Pons (tissue), 1 donor: ENCODE measurements around the gene PID1.

Experiments used
- DNase-seq: peaks from one replicate; pipeline ENCODE4 v3.0.0-alpha.2; 2016; ENCODE audit warnings: low spot score

PID1 gene

GRCh38 chr2:229073935-229074334, 197.2 kb downstream of the PID1 start:
- DNase-seq, result no peak

- no peak for DNase-seq
These were observed 199.7 kb downstream of the PID1 start for GRCh38 chr2:229071292-229071976.

DNA sequence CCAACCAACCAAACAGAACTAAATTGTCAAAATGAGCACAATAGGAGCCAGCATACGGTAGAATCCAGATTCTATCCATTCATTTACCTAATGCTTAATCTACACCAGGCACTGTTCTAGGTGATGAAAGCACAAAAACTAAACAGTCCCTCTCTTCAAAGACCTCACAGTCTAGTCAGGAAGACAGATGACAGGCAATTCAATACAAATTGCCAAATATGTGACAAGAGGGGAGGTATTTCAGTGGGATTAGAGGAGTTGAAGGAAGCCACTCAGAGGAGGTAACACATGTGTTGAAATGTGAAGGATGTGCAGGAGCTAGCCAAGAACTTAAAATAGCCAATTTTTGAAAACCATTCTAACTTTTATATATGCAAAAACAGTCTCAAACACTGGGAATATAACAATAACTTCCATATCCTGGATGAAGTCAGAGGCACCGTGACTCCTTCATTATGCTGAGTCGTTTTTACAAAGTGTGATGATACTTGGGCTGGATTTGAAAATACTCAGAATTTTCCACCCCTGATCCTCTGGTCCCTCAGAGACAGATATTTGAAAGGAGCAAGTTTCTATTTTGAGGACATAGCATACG, 204.9 kb downstream of the PID1 start:
- no peak for DNase-seq

GRCh38 chr2:229064749-229065148, 206.3 kb downstream of the PID1 start:
- DNase-seq, result no peak

DNA sequence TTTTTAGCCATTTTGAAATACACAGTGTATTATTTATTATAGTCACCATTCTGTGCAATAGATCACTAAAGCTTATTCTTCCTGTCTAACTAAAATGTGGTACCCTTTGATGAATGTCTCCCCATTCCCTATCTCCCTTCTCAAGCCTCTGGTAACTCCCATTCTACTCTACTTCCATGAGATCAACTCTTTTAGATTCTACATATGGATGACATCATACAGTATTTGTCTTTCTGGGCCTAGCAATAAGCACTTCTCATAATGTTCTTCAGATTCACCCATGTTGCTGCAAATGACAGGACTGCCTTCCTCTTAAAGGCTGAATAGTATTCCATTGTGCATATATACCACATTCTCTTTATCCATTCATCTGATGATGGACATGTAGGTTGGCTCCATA, 210.9 kb downstream of the PID1 start:
- DNase-seq, result no peak

DNA sequence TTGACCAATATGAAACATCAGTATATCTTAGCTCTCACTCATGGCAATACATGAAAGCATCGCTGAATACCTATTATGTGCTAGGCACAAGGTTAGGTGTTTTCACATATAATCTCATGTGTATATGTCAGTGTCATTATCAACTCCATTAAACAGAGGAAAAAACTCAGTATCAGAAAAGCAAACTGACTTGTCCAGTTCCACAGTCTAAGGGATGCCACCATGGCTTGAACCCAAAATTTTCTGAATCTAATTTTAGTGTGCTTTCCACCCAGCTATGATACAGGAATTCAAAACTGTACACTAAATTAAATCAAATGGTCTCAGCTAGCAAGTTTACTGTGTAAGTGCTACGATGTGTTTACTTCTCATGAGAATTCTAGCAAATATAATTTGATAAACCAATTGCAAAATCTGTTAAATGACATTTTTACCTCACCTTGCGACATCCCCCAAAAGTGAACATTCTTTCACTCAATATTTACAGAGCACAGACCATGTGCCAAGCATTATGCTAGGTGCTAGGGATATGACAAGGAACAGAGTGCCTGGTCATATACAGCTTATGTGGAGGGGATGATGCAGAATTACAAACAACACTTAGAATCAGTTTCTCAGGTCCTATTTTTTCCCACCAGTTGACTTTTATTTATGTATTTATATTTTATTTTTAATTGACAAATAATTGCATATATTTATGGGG, 211.6 kb downstream of the PID1 start:
- DNase-seq, result no peak

DNA sequence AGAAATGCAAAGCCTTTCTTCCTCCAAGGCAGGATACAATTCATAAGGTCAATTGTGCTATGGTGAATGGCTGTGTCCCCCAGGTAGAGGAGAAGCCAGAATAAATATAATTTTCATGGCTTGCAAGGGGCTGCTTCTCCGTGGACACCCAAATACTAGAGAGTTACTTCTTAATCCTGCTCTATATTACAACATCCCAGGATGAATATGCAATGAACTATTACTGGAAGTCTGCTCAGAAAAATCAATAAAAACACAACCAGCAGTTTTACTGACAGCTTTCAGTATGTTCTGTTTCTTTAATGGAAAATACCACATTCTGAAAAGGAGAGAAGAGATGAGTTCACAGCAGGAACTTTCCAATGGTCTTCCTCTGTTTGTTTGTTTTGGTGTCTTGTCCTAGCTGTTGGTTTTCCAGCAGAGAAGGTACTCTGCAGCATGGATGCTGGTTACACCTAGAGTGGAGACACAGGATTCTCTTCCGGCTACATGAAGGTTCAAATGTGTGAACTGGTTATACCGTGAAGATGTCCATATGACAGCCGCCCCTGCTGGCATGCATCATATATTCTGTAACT, 213.0 kb downstream of the PID1 start:
- DNase-seq, result no peak

DNA sequence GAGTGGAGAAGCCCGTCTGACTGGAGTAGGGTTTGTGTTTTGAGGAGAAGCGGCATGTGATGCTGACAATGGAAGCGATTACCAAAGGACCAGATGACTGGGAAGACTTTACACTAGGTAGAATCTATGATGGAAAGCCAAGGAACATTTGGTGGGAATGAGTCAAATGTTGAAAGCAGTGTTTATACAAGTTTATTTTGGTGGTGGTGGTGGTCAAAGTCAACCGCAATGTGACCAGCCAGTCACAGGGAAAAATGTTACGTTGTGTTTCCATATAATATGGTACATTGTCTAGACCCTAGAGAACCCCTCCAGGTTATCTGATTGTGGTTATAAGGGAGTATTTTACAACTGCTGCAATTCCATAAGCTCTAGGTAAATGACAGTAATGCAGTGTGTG, 216.8 kb downstream of the PID1 start:
- DNase-seq, result no peak

DNA sequence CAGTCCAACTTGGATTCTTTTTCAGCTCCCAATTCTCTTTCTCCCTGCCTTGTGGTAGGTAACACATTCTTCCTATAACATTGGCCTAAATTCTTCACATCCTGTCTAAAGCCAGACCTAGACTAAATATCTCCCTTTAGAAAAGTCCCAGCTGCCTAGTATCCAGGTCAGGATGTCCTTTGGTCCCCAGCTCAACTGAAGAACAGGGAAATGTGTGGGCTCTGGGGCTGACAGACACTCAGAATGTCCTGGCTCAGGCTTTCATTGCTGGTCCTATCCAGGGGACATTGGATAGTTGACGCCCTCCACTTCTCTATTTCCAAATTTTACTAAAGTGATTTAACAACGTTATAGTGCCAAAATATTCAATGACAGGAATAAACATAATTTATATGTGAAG, 219.3 kb downstream of the PID1 start:
- DNase-seq, result no peak

DNA sequence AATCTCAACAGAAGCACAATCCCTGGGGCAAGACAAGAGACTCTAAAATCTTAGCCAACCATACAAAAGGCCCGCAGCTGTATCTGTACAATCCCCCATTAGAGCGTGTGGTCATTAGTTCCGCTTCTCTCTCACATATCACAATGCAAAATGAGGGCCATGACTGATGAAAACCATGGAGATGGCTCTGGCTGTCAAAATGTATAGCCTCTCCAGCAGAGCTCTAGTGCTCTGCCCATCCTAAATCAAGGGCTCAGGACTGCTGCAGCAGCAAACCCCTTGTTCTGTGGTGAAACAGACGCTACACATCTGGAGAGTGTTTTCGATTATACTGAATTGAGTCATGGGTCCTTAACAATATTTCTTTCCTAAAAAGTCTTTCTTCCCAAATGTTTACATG, 221.0 kb downstream of the PID1 start:
- DNase-seq, result no peak

- DNase-seq, result no peak
These were observed 223.0 kb downstream of the PID1 start for GRCh38 chr2:229048134-229048533.

GRCh38 chr2:229045671-229046070, 225.4 kb downstream of the PID1 start:
- DNase-seq, result no peak

GRCh38 chr2:229044581-229044980, 226.5 kb downstream of the PID1 start:
- DNase-seq, result no peak

DNA sequence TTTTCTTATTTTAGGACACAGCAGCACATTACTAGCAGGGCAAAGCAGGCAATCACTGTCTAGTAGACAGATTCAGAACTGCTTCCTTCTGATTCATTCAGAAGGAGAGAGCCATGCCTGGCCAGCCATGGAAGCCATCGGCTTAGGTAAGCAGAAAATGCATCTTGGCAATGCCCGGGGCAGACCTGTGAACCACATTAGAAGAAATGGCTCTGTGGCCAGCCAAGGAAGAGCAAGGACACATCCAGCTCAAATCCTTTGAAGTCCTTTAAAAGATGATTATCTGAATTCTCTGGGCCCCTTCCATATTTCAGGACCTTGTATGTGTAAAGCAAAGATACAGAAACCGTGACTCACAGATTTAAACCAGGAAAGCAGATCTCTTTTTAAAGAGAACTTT, 227.4 kb downstream of the PID1 start:
- DNase-seq, result no peak

GRCh38 chr2:229042349-229042748, 228.7 kb downstream of the PID1 start:
- no peak for DNase-seq

- DNase-seq, result no peak
These were observed 229.4 kb downstream of the PID1 start for GRCh38 chr2:229041691-229042090.

DNA sequence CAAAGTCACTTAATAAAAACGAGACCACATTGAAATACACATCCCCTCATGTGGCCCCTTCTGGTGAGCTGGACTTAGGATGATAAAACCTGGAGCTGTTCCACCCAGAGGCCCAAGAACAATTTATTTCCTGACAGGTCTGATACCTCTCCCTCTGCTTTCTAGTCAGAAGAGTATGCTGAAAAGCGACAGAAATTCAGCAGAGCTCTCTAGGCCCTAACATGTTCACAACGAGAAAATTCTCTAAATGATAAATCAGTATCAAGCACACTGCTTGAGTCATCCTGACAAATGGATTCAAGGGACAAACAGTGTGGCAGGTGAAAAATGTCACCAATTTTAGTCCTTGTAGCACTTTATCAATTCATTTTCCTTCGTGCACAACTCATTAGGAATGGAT, 233.5 kb downstream of the PID1 start:
- no peak for DNase-seq

- DNase-seq, result no peak
These were observed 237.3 kb downstream of the PID1 start for GRCh38 chr2:229033816-229034215.

DNA sequence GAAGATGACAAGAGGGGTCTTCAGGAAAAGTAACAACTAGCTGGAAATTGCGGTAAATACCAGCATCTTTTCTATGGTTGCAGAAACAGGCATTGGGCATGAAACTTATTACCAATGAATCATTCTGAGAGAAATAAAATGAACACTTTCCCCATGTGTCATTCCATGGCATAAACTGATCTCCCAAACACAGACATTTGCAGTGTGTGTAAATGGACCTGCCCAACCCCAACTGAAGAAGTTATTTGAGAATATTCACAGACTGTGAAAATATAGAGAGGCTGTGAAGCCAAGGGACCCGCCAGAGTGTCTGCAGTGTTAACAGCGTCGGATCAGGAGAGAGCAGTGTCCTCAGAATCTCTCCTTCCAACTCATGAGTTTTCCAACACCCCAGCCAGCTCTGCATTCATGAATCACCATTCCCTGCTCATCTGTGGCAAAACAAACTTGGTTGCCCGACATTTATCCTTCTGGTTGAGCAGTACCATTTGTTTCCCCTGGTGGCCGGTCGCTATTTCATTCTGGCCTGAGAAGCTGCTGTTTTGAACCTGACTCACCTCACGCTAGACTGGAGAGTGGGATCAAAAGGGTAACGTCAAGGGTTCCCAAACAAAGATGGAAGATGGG, 238.4 kb downstream of the PID1 start:
- DNase-seq, result no peak

DNA sequence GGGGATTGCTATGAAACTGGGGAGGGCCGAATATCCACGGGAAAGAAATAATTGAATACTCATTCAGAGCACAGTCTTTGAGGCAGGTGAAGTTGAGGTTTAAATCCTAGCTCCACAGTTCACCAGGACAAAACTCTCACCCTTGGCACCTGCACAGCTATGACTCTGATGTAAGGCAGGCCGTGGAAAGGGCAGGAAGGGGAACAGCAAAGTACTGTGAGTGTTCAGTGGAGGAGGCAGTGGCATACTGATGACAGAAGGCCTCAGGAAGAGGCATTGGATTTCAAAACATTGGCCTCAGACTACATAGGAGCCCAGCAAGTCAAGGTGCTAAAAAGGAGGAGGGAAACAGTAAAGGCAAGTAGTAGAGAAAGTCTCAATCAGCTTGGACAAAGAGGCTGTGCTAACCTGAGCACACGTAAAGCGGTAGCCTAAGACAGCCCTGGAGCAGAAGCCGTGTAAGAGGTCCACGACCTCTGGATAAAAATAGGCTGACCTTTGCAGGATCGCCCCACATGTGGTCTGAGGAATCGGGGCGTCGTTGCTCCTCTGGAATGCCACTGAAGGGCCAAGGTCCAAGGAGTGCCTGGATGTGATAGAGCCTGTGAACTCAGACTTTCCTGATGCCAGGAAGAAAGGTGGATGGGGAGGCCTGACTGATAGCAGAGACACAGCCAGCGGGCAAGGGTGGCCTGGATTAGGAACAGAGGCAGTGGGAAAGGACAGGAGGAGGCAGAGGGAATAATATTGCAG, 243.6 kb downstream of the PID1 start:
- DNase-seq, result no peak

- no peak for DNase-seq
These were observed 245.4 kb downstream of the PID1 start for GRCh38 chr2:229025653-229026052.

- no peak for DNase-seq
These were observed 248.4 kb downstream of the PID1 start for GRCh38 chr2:229022652-229023051.
